NCI-H1105 (cell line): ENCODE data around the gene NCOA5.
"Not testable (repeated sequence)": the region's sequence is repeated elsewhere in the genome, so short reads cannot be mapped to it uniquely, and the experiment has no call there.

ENCODE experiments used
- DNase-seq: peaks from one replicate; lab custom pipeline; 2025; lab: John Stamatoyannopoulos, UW

The NCOA5 gene

GRCh38 chr20:46120136-46120535 is 30.4 kb upstream of the NCOA5 start:
- DNase-seq, result no peak

- no peak for DNase-seq
Measured at GRCh38 chr20:46119547-46119946, 29.8 kb upstream of the NCOA5 start.

GRCh38 chr20:46119028-46119546 is 29.3 kb upstream of the NCOA5 start:
- DNase-seq, result no peak

- DNase-seq, result no peak
Measured at GRCh38 chr20:46118481-46119020, 28.8 kb upstream of the NCOA5 start.

GRCh38 chr20:46117704-46118467 is 28.1 kb upstream of the NCOA5 start, which contains the start of gene CD40:
Gene CD40, plus strand, starts transcription at chr20:46118314. Its CDS starts 30 bp downstream, at chr20:46118344.
- no peak for DNase-seq

GRCh38 chr20:46114449-46114848 is 24.7 kb upstream of the NCOA5 start:
- DNase-seq, result no peak

GRCh38 chr20:46113113-46113470 is 23.3 kb upstream of the NCOA5 start:
- DNase-seq, result no peak

- DNase-seq, result no peak
Measured at GRCh38 chr20:46112430-46113112, 22.8 kb upstream of the NCOA5 start.

- DNase-seq, result no peak
Measured at GRCh38 chr20:46111836-46112212, 22.1 kb upstream of the NCOA5 start.

GRCh38 chr20:46111028-46111835 is 21.5 kb upstream of the NCOA5 start:
- DNase-seq, result no peak

GRCh38 chr20:46108976-46109375 is 19.2 kb upstream of the NCOA5 start:
- DNase-seq, result no peak

GRCh38 chr20:46108435-46108841 is 18.7 kb upstream of the NCOA5 start:
- DNase-seq, result no peak

GRCh38 chr20:46107061-46107460 is 17.3 kb upstream of the NCOA5 start:
- DNase-seq, result no peak

- no peak for DNase-seq
Measured at GRCh38 chr20:46104262-46104661, 14.5 kb upstream of the NCOA5 start.

GRCh38 chr20:46102940-46103339 is 13.2 kb upstream of the NCOA5 start:
- DNase-seq, result no peak

GRCh38 chr20:46101957-46102356 is 12.2 kb upstream of the NCOA5 start:
- DNase-seq, result no peak

GRCh38 chr20:46100988-46101387 is 11.2 kb upstream of the NCOA5 start:
- DNase-seq, result no peak

- DNase-seq, result not testable (repeated sequence)
Measured at GRCh38 chr20:46100444-46100843, 10.7 kb upstream of the NCOA5 start.

- DNase-seq, result no peak
Measured at GRCh38 chr20:46099491-46100287, 9.9 kb upstream of the NCOA5 start.

GRCh38 chr20:46093531-46093930 is 3.8 kb upstream of the NCOA5 start:
- DNase-seq, result no peak
